Activated CD8-positive, alpha-beta memory T cell treated with anti-CD3 and anti-CD28 coated beads, Interleukin-2, amount 50 U/mL, for 48 hours (primary cell): ENCODE results near the gene SCP2.
"Not testable (repeated sequence)": the region's sequence is repeated elsewhere in the genome, so short reads cannot be mapped to it uniquely, and the experiment has no call there.

Source experiments
- DNase-seq: peaks from one replicate; pipeline ENCODE4 v3.0.0-alpha.2; 2020

Gene SCP2

GRCh38 chr1:52917156-52917555, 9.9 kb upstream of the SCP2 start:
- no peak for DNase-seq

- no peak for DNase-seq
These were observed 9.5 kb upstream of the SCP2 start for GRCh38 chr1:52917581-52917980.

GRCh38 chr1:52918201-52918600, 8.9 kb upstream of the SCP2 start:
- no peak for DNase-seq

DNA sequence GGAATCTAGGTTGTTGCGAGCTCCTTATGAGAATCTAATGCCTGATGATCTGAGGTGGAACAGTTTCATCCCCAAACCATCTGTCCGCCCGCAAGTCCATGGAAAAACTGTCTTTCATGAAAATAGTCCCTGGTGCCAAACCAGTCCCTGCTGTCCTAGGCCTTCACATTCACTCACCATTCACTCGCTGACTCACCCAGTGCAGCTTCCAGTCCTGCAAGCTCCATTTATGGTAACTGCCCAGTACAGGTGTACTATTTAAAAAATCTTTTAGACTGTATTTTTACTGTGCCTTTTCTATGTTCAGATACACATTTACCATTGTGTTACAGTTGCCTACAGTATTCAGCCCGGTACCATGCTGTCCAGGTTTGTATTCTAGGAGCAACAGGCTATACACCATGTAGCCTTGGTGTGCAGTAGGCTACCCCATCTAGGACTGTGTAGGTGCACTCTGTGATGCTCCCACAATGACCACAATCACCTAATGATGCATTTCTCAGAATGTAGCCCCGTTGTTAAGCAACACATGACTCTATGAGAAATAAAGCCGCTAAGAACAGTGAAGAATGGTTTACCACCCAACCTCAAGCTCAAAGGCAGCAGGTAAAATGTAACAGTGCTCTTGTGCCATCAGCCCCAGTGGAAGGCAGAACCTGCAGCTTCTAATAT, 7.9 kb upstream of the SCP2 start:
- DNase-seq: no peak

GRCh38 chr1:52919723-52920483, 7.2 kb upstream of the SCP2 start:
- DNase-seq: no peak

DNA sequence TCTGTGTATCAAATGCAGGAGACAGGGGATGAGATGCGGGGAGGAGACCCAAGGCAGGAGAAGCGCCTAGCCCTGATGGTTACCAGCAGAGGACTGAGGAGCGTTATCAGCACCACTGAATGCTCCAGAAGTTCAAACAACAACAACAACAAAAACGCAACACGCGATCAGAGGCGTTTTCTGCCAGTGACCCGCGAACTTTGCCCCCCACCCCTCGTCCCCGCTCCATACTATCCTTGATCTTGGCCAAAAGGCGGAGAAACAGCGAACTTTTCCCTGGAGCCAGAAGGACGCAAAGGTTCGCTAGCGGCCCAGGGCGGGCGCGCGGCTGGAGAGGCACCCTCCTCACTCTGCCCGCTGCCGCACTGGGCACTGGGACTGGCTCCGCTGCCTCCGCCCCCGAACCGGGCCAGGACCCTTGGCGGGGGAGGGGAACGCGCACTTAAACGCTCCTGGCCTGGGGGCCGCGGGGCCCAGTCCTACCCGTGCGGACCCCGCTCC, 6.2 kb upstream of the SCP2 start:
- DNase-seq: no peak

DNA sequence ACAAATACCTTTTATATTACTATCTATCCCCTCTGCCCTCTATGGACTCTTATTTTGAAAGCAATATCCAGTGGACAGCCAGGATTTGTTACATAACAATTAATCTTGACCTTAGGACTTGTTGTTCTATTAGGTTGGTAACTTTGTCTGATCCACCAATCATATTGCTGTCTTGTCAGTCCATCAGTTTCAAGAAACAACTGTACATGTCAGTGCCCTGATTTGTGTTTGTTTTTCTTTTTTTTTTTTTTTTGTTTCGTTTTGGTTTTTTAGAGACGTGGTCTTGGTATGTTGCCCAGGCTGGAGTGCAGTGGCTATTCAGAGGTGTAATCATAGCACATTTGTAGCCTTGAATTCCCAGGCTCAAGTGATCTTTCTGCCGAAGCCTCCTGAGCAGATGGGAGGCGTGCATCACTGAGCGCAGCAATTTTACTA, 1.5 kb upstream of the SCP2 start:
- no peak for DNase-seq

GRCh38 chr1:52926864-52927211, 238 bp upstream of the SCP2 start:
- no peak for DNase-seq

DNA sequence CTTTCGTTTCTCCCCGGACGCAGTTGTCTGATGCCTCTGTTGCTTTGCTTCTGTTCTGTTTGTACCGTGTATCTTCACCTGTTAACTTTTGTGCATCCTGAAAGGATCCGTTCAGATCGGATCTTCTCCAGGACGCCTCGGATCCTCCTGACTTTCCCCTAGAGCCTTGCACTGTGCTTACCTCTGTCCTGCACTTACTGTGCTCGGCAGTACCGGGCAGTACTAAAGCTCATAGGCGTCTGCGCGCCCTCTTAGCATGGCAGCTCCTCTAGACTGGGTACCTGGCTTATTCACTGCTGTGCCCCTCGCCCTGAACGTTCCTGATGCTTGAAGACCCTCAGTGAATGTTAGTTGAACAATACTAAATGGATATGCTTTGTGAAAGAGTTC, 934 bp downstream of the SCP2 start:
- no peak for DNase-seq

- no peak for DNase-seq
These were observed 1.9 kb downstream of the SCP2 start for GRCh38 chr1:52929019-52929418.

GRCh38 chr1:52937433-52938182, 10.5 kb downstream of the SCP2 start:
- no peak for DNase-seq

- no peak for DNase-seq
These were observed 11.0 kb downstream of the SCP2 start for GRCh38 chr1:52938183-52938451.

DNA sequence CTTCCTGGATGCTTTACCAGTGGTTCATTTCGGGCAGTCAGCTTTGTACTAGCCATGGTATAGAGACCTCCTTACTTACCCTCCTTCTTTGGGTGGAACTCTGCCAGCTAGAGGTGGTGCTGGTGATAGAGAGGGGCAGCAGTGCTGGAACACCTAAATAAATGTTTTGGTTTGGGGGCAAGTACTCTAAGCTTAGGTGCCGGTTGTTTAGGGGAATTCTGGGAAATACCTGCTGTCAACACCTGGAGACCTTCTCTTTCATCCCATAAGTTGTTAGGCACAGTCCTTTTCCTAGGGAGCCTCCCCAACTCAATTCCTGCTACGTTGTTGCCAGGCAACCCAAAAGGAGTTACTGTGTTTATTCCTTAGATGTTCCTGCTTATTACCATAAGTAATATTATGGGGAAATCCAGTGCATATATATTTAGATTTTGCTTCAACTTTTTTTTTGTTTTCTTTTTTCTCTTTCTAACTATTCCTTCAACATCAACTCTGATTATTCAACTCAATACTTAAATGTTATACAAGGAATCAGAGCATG, 16.9 kb downstream of the SCP2 start:
- no peak for DNase-seq

GRCh38 chr1:52944566-52944965, 17.5 kb downstream of the SCP2 start:
- no peak for DNase-seq

GRCh38 chr1:52947490-52947889, 20.4 kb downstream of the SCP2 start:
- DNase-seq: no peak

DNA sequence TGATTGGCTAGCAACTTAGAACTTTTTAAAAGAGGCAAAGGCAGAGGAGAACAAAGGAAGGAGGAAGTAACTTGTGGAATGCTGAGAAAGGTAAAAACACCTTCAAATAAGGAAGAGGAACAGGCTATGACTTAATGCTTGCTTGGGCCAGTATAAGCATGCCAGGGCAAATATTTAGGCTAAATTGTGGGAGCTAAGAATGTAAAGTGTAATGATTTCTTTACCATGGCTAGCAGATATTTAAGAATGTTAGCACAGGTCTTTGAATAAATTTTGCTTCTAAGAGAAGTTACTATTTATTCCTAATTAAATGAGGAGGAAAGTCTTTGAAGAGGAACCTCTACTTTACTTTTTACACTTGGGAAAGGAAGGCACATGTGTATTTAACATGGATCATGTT, 22.5 kb downstream of the SCP2 start:
- not testable (repeated sequence) for DNase-seq

GRCh38 chr1:52952112-52952511, 25.0 kb downstream of the SCP2 start:
- no peak for DNase-seq

- DNase-seq: no peak
These were observed 28.3 kb downstream of the SCP2 start for GRCh38 chr1:52955129-52955970.

DNA sequence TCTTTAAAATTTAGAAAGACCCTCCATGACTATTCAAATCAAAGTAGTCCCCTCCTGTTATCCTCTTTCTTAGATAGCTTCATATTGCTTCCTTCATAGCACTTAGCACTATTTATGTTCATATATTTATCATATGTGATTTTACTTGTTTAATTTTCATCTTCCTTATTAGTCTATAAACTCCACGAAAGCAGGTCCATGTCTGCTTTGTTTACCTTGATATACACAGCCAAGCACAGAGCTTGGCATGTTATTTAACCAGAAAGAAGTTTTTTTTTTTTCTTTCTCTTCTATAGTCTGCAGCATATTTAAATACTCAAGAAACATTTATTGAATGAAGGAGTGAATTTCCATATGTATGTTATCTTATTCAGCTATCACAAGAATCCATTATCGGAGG, 36.0 kb downstream of the SCP2 start:
- DNase-seq: no peak

GRCh38 chr1:52967666-52968065, 40.6 kb downstream of the SCP2 start:
- DNase-seq: no peak

- not testable (repeated sequence) for DNase-seq
These were observed 42.2 kb downstream of the SCP2 start for GRCh38 chr1:52969234-52969633.

- no peak for DNase-seq
These were observed 43.1 kb downstream of the SCP2 start for GRCh38 chr1:52970149-52970548.

GRCh38 chr1:52973841-52974240, 46.8 kb downstream of the SCP2 start:
- no peak for DNase-seq
